Measurements from ENCODE around the gene DDX51.

- TF ChIP-seq EZH2phosphoT487 (IDR thresholded peaks at IDR 0.05; ENCODE audit: insufficient read depth, low read depth) (no peak), EZH2 (IDR thresholded peaks at IDR 0.05; ENCODE audit: insufficient read depth, poor library complexity, severe bottlenecking) (no peak)
Observed at GRCh38 chr12:132144810-132145168, 670 bp upstream of the DDX51 start.
